H1 (cell line): Measurements from ENCODE around the gene MITF. TPM values are rescaled to one million over a fixed set of nuclear protein-coding genes. Genes with fewer than 3 reads are reported as not detected.

Experiments
- CTCF ChIA-PET: fragments of 300-600 bp; sonication (Branson Sonifier 250); formaldehyde crosslinking; loops from one replicate; lab custom pipeline; 2021; ENCODE audit not compliant: partially characterized antibody; lab: Charles Lee
- POLR2A ChIA-PET: fragments of 300-600 bp; sonication (Branson Sonifier 250); formaldehyde crosslinking; loops from one replicate; lab custom pipeline; 2021; ENCODE audit warnings: inconsistent platforms; ENCODE audit not compliant: partially characterized antibody; lab: Charles Lee
- DNase-seq, 2 experiments: peaks; one replicate each; pipeline versions ENCODE4 v3.0.0 to v3.0.0-alpha.2; 2010 to 2022; ENCODE audit warnings: low spot score in 2 of 2, low read depth in 1 of 2, mixed read lengths in 1 of 2
- FAIRE-seq: peaks from 2 replicates; lab custom pipeline; 2011; peaks lifted over from hg19 to GRCh38; lab: Jason Lieb, UNC
- H2AFZ ChIP-seq: 2 replicates; pipeline ENCODE4 v1.8.1; 2012; ENCODE audit warnings: low read length, inconsistent platforms
- H2AK5ac ChIP-seq: 2 replicates; pipeline ENCODE4 v1.6.1; 2013; ENCODE audit warnings: low read depth, low read length
- H2BK120ac ChIP-seq: replicated peaks from 2 replicates; pipeline ENCODE3; 2013; ENCODE audit warnings: low read depth, low read length, inconsistent platforms
- H2BK12ac ChIP-seq: 2 replicates; pipeline ENCODE4 v1.6.1; 2013; ENCODE audit warnings: low read depth, low read length
- H2BK15ac ChIP-seq: 2 replicates; pipeline ENCODE4 v1.6.1; 2013; ENCODE audit warnings: low read length
- H2BK20ac ChIP-seq: 2 replicates; pipeline ENCODE4 v1.6.1; 2013; ENCODE audit warnings: low read length
- H2BK5ac ChIP-seq: 2 replicates; pipeline ENCODE4 v1.6.1; 2013; ENCODE audit warnings: low read depth, low read length
- H3K14ac ChIP-seq: 2 replicates; pipeline ENCODE4 v1.6.1; 2013; ENCODE audit warnings: inconsistent platforms; ENCODE audit not compliant: insufficient read length
- H3K18ac ChIP-seq: 2 replicates; pipeline ENCODE4 v1.6.1; 2013; ENCODE audit warnings: low read length; ENCODE audit errors: extremely low read depth
- H3K23ac ChIP-seq: 2 replicates; pipeline ENCODE4 v1.6.1; 2013; ENCODE audit warnings: inconsistent platforms; ENCODE audit not compliant: insufficient read length
- H3K23me2 ChIP-seq: 2 replicates; pipeline ENCODE4 v1.6.1; 2013; ENCODE audit warnings: low read depth, low read length
- H3K27ac ChIP-seq: 2 replicates; pipeline ENCODE4 v1.6.1; 2011; ENCODE audit warnings: low read depth, low read length, inconsistent platforms
- H3K27me3 ChIP-seq, 4 experiments: replicated peaks in 1 of 4; 1 replicate in 1 of 4; 2 replicates in 3 of 4; pipeline versions ENCODE4 v1.6.1 to v1.8.1; 2011 to 2013; ENCODE audit warnings: low read length in 3 of 4, mild to moderate bottlenecking in 3 of 4, inconsistent platforms in 2 of 4, mixed read lengths in 2 of 4, moderate library complexity in 1 of 4; ENCODE audit not compliant: control insufficient read depth in 3 of 4, insufficient read depth in 3 of 4; ENCODE audit errors: extremely low read depth in 1 of 4
- H3K36me3 ChIP-seq, 4 experiments: 2 replicates each; pipeline versions ENCODE4 v1.6.1 to v1.8.1; 2011 to 2013; ENCODE audit warnings: mild to moderate bottlenecking in 4 of 4, low read length in 3 of 4, moderate library complexity in 2 of 4, control low read depth in 1 of 4, inconsistent platforms in 1 of 4; ENCODE audit not compliant: insufficient read depth in 4 of 4, control insufficient read depth in 2 of 4
- H3K4ac ChIP-seq: replicated peaks from 2 replicates; pipeline ENCODE3; 2013; ENCODE audit warnings: low read length, low read depth, mixed read lengths, inconsistent platforms; ENCODE audit not compliant: insufficient read length
- H3K4me1 ChIP-seq, 4 experiments: replicated peaks in 1 of 4; 1 replicate in 1 of 4; 2 replicates in 3 of 4; pipeline versions ENCODE4 v1.6.1 to v1.8.1; 2011 to 2013; ENCODE audit warnings: low read length in 3 of 4, inconsistent platforms in 2 of 4, mixed read lengths in 1 of 4; ENCODE audit not compliant: insufficient read depth in 4 of 4, control insufficient read depth in 3 of 4
- H3K4me2 ChIP-seq, 2 experiments: 2 replicates each; pipeline versions ENCODE4 v1.6.1 to v1.8.1; 2011 to 2013; ENCODE audit warnings: low read depth in 2 of 2, low read length in 2 of 2, control low read depth in 1 of 2, inconsistent platforms in 1 of 2, mild to moderate bottlenecking in 1 of 2; ENCODE audit not compliant: insufficient read depth in 1 of 2
- H3K4me3 ChIP-seq, 4 experiments: fragments of 200-600, 300-600 bp in 1 of 4; sonication (generic), shearing (Covaris generic), sonication (Bioruptor Twin) in 1 of 4; 2 replicates each; pipeline versions ENCODE4 v1.5.1 to v1.8.1; 2011 to 2016; ENCODE audit warnings: low read length in 4 of 4, low read depth in 3 of 4, control low read depth in 2 of 4, inconsistent platforms in 2 of 4, mild to moderate bottlenecking in 2 of 4, mixed read lengths in 1 of 4, moderate library complexity in 1 of 4; ENCODE audit not compliant: insufficient read depth in 2 of 4; ENCODE audit errors: extremely low read depth in 1 of 4
- H3K56ac ChIP-seq: replicated peaks from 2 replicates; pipeline ENCODE3; 2013; ENCODE audit warnings: low read depth, mild to moderate bottlenecking, mixed read lengths, low read length, inconsistent platforms; ENCODE audit not compliant: insufficient read length
- H3K79me1 ChIP-seq: 2 replicates; pipeline ENCODE4 v1.6.1; 2013; ENCODE audit warnings: low read depth, low read length, control low read depth
- H3K79me2 ChIP-seq, 2 experiments: 2 replicates each; pipeline versions ENCODE4 v1.6.1 to v1.8.1; 2012 to 2013; ENCODE audit warnings: low read length in 2 of 2, mild to moderate bottlenecking in 2 of 2, inconsistent platforms in 1 of 2; ENCODE audit not compliant: insufficient read depth in 2 of 2, control insufficient read depth in 1 of 2
- H3K9ac ChIP-seq, 4 experiments: replicated peaks in 1 of 4; 1 replicate in 1 of 4; 2 replicates in 3 of 4; pipeline versions ENCODE4 v1.6.1 to v1.8.1; 2011 to 2013; ENCODE audit warnings: low read depth in 3 of 4, low read length in 3 of 4, control low read depth in 2 of 4, mild to moderate bottlenecking in 2 of 4, moderate library complexity in 2 of 4, inconsistent platforms in 1 of 4; ENCODE audit errors: extremely low read depth in 1 of 4
- H3K9me3 ChIP-seq, 2 experiments: 2 replicates each; pipeline versions ENCODE4 v1.6.1 to v1.8.1; 2012 to 2013; ENCODE audit warnings: mild to moderate bottlenecking in 2 of 2, moderate library complexity in 2 of 2, control low read depth in 1 of 2, inconsistent platforms in 1 of 2, low read depth in 1 of 2, low read length in 1 of 2, mixed read lengths in 1 of 2; ENCODE audit not compliant: insufficient read depth in 2 of 2
- H4K20me1 ChIP-seq, 2 experiments: replicated peaks in 1 of 2; 2 replicates each; pipeline versions ENCODE3 to v1.8.1; 2011 to 2013; ENCODE audit warnings: inconsistent platforms in 2 of 2, low read length in 2 of 2, mild to moderate bottlenecking in 1 of 2; ENCODE audit not compliant: insufficient read depth in 2 of 2, control insufficient read depth in 1 of 2
- H4K5ac ChIP-seq: 2 replicates; pipeline ENCODE4 v1.6.1; 2013; ENCODE audit warnings: low read length, low read depth, mixed read lengths, inconsistent platforms; ENCODE audit not compliant: insufficient read length
- H4K8ac ChIP-seq: 2 replicates; pipeline ENCODE4 v1.8.0; 2013; ENCODE audit warnings: mild to moderate bottlenecking, moderate library complexity, low read length, inconsistent platforms; ENCODE audit not compliant: insufficient read depth; ENCODE audit errors: extremely low read depth
- H4K91ac ChIP-seq: replicated peaks from 2 replicates; pipeline ENCODE3; 2013; ENCODE audit warnings: low read length, mixed read lengths, inconsistent platforms; ENCODE audit not compliant: insufficient read length
- CBX5 ChIP-seq: fragments of 300-800, 300-1000 bp; sonication (generic); IDR thresholded peaks from 2 replicates; pipeline ENCODE4 v1.7.1; 2016; ENCODE audit warnings: antibody characterized with exemption, low read length, low read depth
- CBX8 ChIP-seq: fragments of 300-800, 300-1000 bp; sonication (generic); IDR thresholded peaks from 2 replicates; pipeline ENCODE4 v1.7.1; 2016; ENCODE audit warnings: low read depth, low read length, borderline replicate concordance
- CREB1 ChIP-seq: IDR thresholded peaks from 2 replicates; pipeline ENCODE4 v1.6.1; 2012; ENCODE audit warnings: inconsistent platforms
- EZH2 ChIP-seq: fragments of 200-600 bp; sonication (generic); IDR thresholded peaks from 2 replicates; pipeline ENCODE4 v1.7.1; 2012; ENCODE audit warnings: low read depth, mild to moderate bottlenecking, moderate library complexity, low read length, inconsistent platforms; ENCODE audit not compliant: severe bottlenecking
- GABPA ChIP-seq: IDR thresholded peaks from 2 replicates; pipeline ENCODE4 v1.6.1; 2011; ENCODE audit warnings: mild to moderate bottlenecking, low read length, moderate library complexity, borderline replicate concordance; ENCODE audit not compliant: insufficient read depth
- HDAC6 ChIP-seq: IDR thresholded peaks from one replicate; pipeline ENCODE4 v1.7.1; 2012; ENCODE audit warnings: low read depth, mild to moderate bottlenecking, inconsistent platforms, low read length, moderate library complexity
- JUN ChIP-seq: IDR thresholded peaks from 2 replicates; pipeline ENCODE4 v1.6.1; 2011; ENCODE audit warnings: low read depth, mild to moderate bottlenecking, improper control_type of control experiment, low read length
- KDM1A ChIP-seq: fragments of 200-600, 300-600 bp; sonication (generic); IDR thresholded peaks from 2 replicates; pipeline ENCODE4 v1.7.1; 2016; ENCODE audit warnings: mild to moderate bottlenecking, low read length, borderline replicate concordance
- MAX ChIP-seq: IDR thresholded peaks from 2 replicates; pipeline ENCODE4 v1.6.1; 2012; ENCODE audit warnings: inconsistent platforms
- RNF2 ChIP-seq: fragments of 200-900, 300-1000 bp; sonication (generic); IDR thresholded peaks from 2 replicates; pipeline ENCODE4 v1.7.1; 2016; ENCODE audit warnings: borderline replicate concordance, low read depth, mild to moderate bottlenecking, antibody characterized with exemption, low read length; ENCODE audit not compliant: poor library complexity, severe bottlenecking; ENCODE audit errors: missing control alignments
- SUZ12 ChIP-seq: fragments of 200-600 bp; sonication (generic); IDR thresholded peaks from 2 replicates; pipeline ENCODE4 v1.6.1; 2012; ENCODE audit warnings: mild to moderate bottlenecking, inconsistent platforms, low read length, moderate library complexity, mixed read lengths
- TEAD4 ChIP-seq: IDR thresholded peaks from 2 replicates; pipeline ENCODE4 v1.6.1; 2012; ENCODE audit warnings: low read depth, low read length, inconsistent platforms, mixed read lengths
- ZNF274 ChIP-seq: IDR thresholded peaks from 2 replicates; pipeline ENCODE4 v1.7.0; 2012; ENCODE audit warnings: low read length, borderline replicate concordance; ENCODE audit errors: extremely low read depth
- WGBS, 2 experiments: shearing (Covaris generic) in 1 of 2; methylation state at CpG; one replicate each; pipeline versions ENCODE4 v1.1.6 to v1.1.7; 2013 to 2015; ENCODE audit warnings: low lambda C conversion rate in 2 of 2, mixed read lengths in 2 of 2, inconsistent platforms in 1 of 2, low coverage in 1 of 2, missing lambda C conversion rate in 1 of 2; ENCODE audit not compliant: insufficient replicate concordance in 2 of 2, insufficient coverage in 1 of 2, insufficient read length in 1 of 2; ENCODE audit errors: extremely low coverage in 1 of 2, missing lambda C conversion rate in 1 of 2; 5-methylcytosine and 5-hydroxymethylcytosine counted together
- polyA plus RNA-seq, 7 experiments: library from polyadenylated mRNA; depleted of rRNA in 3 of 7; stranded (reverse) in 5 of 7; unstranded in 2 of 7; fragments of >200 nt in 5 of 7; fragments of 200-250 nt in 2 of 7; gene quantifications; 1 replicate in 5 of 7; 2 replicates in 1 of 7; 4 replicates in 1 of 7; pipeline versions ENCODE4 v1.2.1 to v1.2.3, GENCODE V29; 2011 to 2013; ENCODE audit warnings: missing spikeins in 2 of 7, mixed read lengths in 2 of 7
- total RNA-seq: library from RNA; stranded (reverse); fragmentation: NEBNext Ultra II Directional; extraction: Animal tissue kit (Norgen Biotek cat#: 25700); gene quantifications from 2 replicates; pipeline ENCODE4 v1.2.1, GENCODE V29; 2021

Gene MITF
- total and polyA plus RNA-seq, 2 of the 8 experiments (the other 6 are each of a cell fraction or from before 2014, with no cell fraction given) = 0.53 to 1.4 TPM

GRCh38 chr3:70003119-70003518 is 263.9 kb downstream of the MITF start (continued):
- no peak for TF ChIP-seq ZNF274
- TF ChIP-seq, all 59 proteins: peak for 0

- no peak overlapping the region for H3K9ac ChIP-seq
- H3K27me3 ChIP-seq = no peaks in the 10 kb centered on the region
- H3K4me2 ChIP-seq = no peak overlapping the region
- no peak overlapping the region for H2AK5ac ChIP-seq
- FAIRE-seq (no peak), DNase-seq (no peak)
- no peaks in the 10 kb centered on the region for H3K36me3 ChIP-seq
- H2BK120ac ChIP-seq = no peak overlapping the region
- no peak overlapping the region for H3K56ac ChIP-seq
- no peak overlapping the region for H3K4ac ChIP-seq
- H2BK15ac ChIP-seq = no peak overlapping the region
- H3K27ac ChIP-seq = no peak overlapping the region
- H4K5ac ChIP-seq = no peak overlapping the region
- ChIA-PET CTCF (no interaction called here), POLR2A (no interaction called here)
- H3K23ac ChIP-seq = no peak overlapping the region
- H4K20me1 ChIP-seq = no peaks in the 10 kb centered on the region
- no peak overlapping the region for H2BK5ac ChIP-seq
- H3K79me2 ChIP-seq = no peaks in the 10 kb centered on the region
- 90% methylated on average over 4 of the region's 4 CpGs; no CpG with 5 or more reads in 1 of the 2 experiments for WGBS, 2 experiments
- no peak overlapping the region for H4K91ac ChIP-seq
- H4K8ac ChIP-seq = no peak overlapping the region
- H3K79me1 ChIP-seq = no peaks in the 10 kb centered on the region
- H3K18ac ChIP-seq = no peak overlapping the region
- no peaks in the 10 kb centered on the region for H3K9me3 ChIP-seq
- H3K4me1 ChIP-seq = no peaks in the 10 kb centered on the region
- no peaks in the 10 kb centered on the region for H3K23me2 ChIP-seq
- no peak overlapping the region for H3K14ac ChIP-seq
- H2BK20ac ChIP-seq = no peak overlapping the region
- H2BK12ac ChIP-seq = no peak overlapping the region
- H3K4me3 ChIP-seq = no peak overlapping the region
- H2AFZ ChIP-seq = no peak overlapping the region
- no peak for TF ChIP-seq CREB1
- TF ChIP-seq CBX8 = no peak
- no peak for TF ChIP-seq GABPA
- TF ChIP-seq SUZ12 = no peak
- TF ChIP-seq HDAC6 = no peak
- TF ChIP-seq CBX5 = no peak
- no peak for TF ChIP-seq EZH2
- TF ChIP-seq TEAD4 = no peak
- no peak for TF ChIP-seq MAX
- TF ChIP-seq KDM1A = no peak
- TF ChIP-seq RNF2 = no peak
- no peak for TF ChIP-seq JUN
These were observed 266.8 kb downstream of the MITF start for GRCh38 chr3:70006089-70006488.
